Duodenal mucosa (tissue), 2 donors: Measurements from ENCODE around the gene ATP8A2.
"Not testable (repeated sequence)": the region's sequence is repeated elsewhere in the genome, so short reads cannot be mapped to it uniquely, and the experiment has no call there.

Experiments used
- H3K27ac ChIP-seq: one replicate; pipeline ENCODE4 v1.7.0; 2013; ENCODE audit warnings: low read depth, low read length
- H3K27me3 ChIP-seq, 2 donors: one replicate each; pipeline ENCODE4 v1.7.0; 2013; ENCODE audit warnings: low read length in 2 of 2, control low read depth in 1 of 2; ENCODE audit not compliant: insufficient read depth in 2 of 2, control insufficient read depth in 1 of 2
- H3K36me3 ChIP-seq, 2 donors: one replicate each; pipeline ENCODE4 v1.7.0; 2013; ENCODE audit warnings: low read length in 2 of 2, control low read depth in 1 of 2; ENCODE audit not compliant: insufficient read depth in 2 of 2, control insufficient read depth in 1 of 2
- H3K4me1 ChIP-seq, 2 donors: one replicate each; pipeline ENCODE4 v1.7.0; 2013; ENCODE audit warnings: low read length in 2 of 2, control low read depth in 1 of 2; ENCODE audit not compliant: insufficient read depth in 2 of 2, control insufficient read depth in 1 of 2
- H3K4me3 ChIP-seq, 2 donors: one replicate each; pipeline ENCODE4 v1.7.0; 2013; ENCODE audit warnings: low read length in 2 of 2, low read depth in 1 of 2
- H3K9ac ChIP-seq, 2 donors: one replicate each; pipeline ENCODE4 v1.7.0; 2013; ENCODE audit warnings: low read length in 2 of 2, low read depth in 1 of 2
- H3K9me3 ChIP-seq, 2 donors: one replicate each; pipeline ENCODE4 v1.7.0; 2013; ENCODE audit warnings: low read length in 2 of 2, control low read depth in 1 of 2; ENCODE audit not compliant: control insufficient read depth in 1 of 2

ATP8A2 gene

GRCh38 chr13:25943658-25944057, 571.9 kb downstream of the ATP8A2 start:
- H3K36me3 ChIP-seq = no peaks in the 10 kb centered on the region
- no peak overlapping the region for H3K4me3 ChIP-seq
- no peak overlapping the region for H3K9ac ChIP-seq
- no peaks in the 10 kb centered on the region for H3K9me3 ChIP-seq
- no peaks in the 10 kb centered on the region for H3K4me1 ChIP-seq
- H3K27ac ChIP-seq = no peak overlapping the region
- H3K27me3 ChIP-seq = peaks cover 0 to 2% of the 10 kb centered on the region in 2 donors

GRCh38 chr13:25945596-25945995, 573.8 kb downstream of the ATP8A2 start:
- no peaks in the 10 kb centered on the region for H3K9me3 ChIP-seq
- no peak overlapping the region for H3K4me3 ChIP-seq
- no peak overlapping the region for H3K27ac ChIP-seq
- peaks cover 0 to 2% of the 10 kb centered on the region in 2 donors for H3K27me3 ChIP-seq
- H3K36me3 ChIP-seq = no peaks in the 10 kb centered on the region
- no peak overlapping the region for H3K9ac ChIP-seq
- no peaks in the 10 kb centered on the region for H3K4me1 ChIP-seq

DNA sequence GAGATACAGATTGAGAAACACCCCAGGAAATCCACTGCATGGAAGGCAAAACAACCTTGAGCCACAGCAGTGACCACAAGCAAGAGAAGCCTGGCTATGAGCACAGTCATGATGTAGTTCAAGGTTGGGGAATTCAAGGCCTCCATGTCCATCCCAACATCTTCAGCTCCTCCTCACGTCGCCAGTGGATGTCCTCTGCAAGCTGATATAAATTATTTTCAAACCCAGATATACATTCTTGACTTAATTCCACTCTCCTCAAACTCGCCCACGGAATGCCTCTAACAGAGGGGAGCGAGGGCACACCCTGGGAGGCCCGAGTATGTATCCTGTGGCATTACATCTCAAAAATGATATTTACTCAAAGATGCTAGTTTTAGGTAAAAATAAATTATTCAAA, 574.5 kb downstream of the ATP8A2 start:
- H3K9ac ChIP-seq = no peak overlapping the region
- no peaks in the 10 kb centered on the region for H3K36me3 ChIP-seq
- H3K4me1 ChIP-seq = no peaks in the 10 kb centered on the region
- no peaks in the 10 kb centered on the region for H3K9me3 ChIP-seq
- H3K27me3 ChIP-seq = peaks cover 0 to 2% of the 10 kb centered on the region in 2 donors
- no peak overlapping the region for H3K4me3 ChIP-seq
- no peak overlapping the region for H3K27ac ChIP-seq

DNA sequence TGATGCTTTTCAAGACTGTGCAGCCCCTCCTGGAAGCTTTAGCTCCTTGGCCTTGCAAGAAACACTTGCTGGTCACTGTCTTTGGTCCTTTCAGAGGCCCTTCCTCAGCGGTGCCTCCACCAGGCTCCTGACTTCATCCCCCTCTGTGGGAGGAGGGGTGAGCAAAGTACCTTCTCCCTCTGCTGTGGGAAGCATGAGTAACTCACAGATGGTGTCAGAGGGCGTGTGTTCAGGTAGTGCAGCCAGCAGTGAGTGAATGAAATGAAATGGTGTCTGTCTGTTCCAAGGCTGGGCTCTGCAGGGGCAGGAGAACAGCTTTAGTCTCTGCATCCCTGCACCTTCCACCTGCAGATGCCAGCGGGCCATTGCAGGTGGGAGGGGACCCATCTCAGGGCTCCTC, 577.1 kb downstream of the ATP8A2 start:
- Histone ChIP-seq H3K36me3 (no peaks in the 10 kb centered on the region), H3K27ac (no peak overlapping the region), H3K9me3 (no peaks in the 10 kb centered on the region), H3K4me1 (no peaks in the 10 kb centered on the region), H3K27me3 (peaks cover 0 to 2% of the 10 kb centered on the region in 2 donors), H3K9ac (no peak overlapping the region), H3K4me3 (no peak overlapping the region)

GRCh38 chr13:25951831-25952230, 580.1 kb downstream of the ATP8A2 start:
- Histone ChIP-seq H3K4me3 (no peak overlapping the region), H3K36me3 (no peaks in the 10 kb centered on the region), H3K9ac (no peak overlapping the region), H3K27me3 (no peaks in the 10 kb centered on the region), H3K4me1 (no peaks in the 10 kb centered on the region), H3K27ac (no peak overlapping the region), H3K9me3 (no peaks in the 10 kb centered on the region)

GRCh38 chr13:25954080-25954479, 582.3 kb downstream of the ATP8A2 start:
- not testable (repeated sequence) for H3K27ac ChIP-seq, H3K4me3 ChIP-seq, H3K27me3 ChIP-seq, H3K9ac ChIP-seq, H3K36me3 ChIP-seq, H3K4me1 ChIP-seq, H3K9me3 ChIP-seq

DNA sequence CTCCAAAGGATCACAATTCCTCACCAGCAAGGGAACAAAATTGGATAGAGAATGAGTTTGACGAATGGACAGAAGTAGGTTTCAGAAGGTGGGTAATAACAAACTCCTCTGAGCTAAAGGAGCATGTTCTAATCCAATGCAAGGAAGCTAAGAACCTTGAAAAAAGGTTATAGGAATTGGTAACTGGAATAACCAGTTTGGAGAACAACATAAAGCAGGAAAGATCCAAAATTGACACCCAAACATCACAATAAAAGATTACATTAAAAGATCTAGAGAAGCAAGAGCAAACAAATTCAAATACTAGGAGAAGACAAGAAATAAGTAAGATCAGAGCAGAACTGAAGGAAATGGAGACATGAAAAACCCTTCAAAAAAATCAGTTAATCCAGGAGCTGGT, 583.2 kb downstream of the ATP8A2 start:
- H3K4me1 ChIP-seq, H3K9me3 ChIP-seq, H3K27me3 ChIP-seq, H3K4me3 ChIP-seq, H3K36me3 ChIP-seq, H3K9ac ChIP-seq, H3K27ac ChIP-seq: not testable (repeated sequence)

GRCh38 chr13:25958986-25959385, 587.2 kb downstream of the ATP8A2 start:
- no peaks in the 10 kb centered on the region for H3K4me1 ChIP-seq
- H3K9ac ChIP-seq = no peak overlapping the region
- H3K4me3 ChIP-seq = no peak overlapping the region
- no peak overlapping the region for H3K27ac ChIP-seq
- H3K9me3 ChIP-seq = no peaks in the 10 kb centered on the region
- no peaks in the 10 kb centered on the region for H3K27me3 ChIP-seq
- H3K36me3 ChIP-seq = no peaks in the 10 kb centered on the region

- no peaks in the 10 kb centered on the region for H3K9me3 ChIP-seq
- H3K9ac ChIP-seq = no peak overlapping the region
- H3K27me3 ChIP-seq = no peaks in the 10 kb centered on the region
- no peaks in the 10 kb centered on the region for H3K36me3 ChIP-seq
- no peaks in the 10 kb centered on the region for H3K4me1 ChIP-seq
- H3K4me3 ChIP-seq = no peak overlapping the region
- H3K27ac ChIP-seq = no peak overlapping the region
Observed at GRCh38 chr13:25961294-25961693, 589.5 kb downstream of the ATP8A2 start.

GRCh38 chr13:25963674-25964073, 591.9 kb downstream of the ATP8A2 start:
- H3K9ac ChIP-seq = no peak overlapping the region
- no peak overlapping the region for H3K27ac ChIP-seq
- no peaks in the 10 kb centered on the region for H3K9me3 ChIP-seq
- no peak overlapping the region for H3K4me3 ChIP-seq
- H3K4me1 ChIP-seq = no peaks in the 10 kb centered on the region
- H3K27me3 ChIP-seq = no peaks in the 10 kb centered on the region
- H3K36me3 ChIP-seq = no peaks in the 10 kb centered on the region

- Histone ChIP-seq H3K27ac (no peak overlapping the region), H3K9me3 (no peaks in the 10 kb centered on the region), H3K4me1 (no peaks in the 10 kb centered on the region)
Observed at GRCh38 chr13:25965596-25965995, 593.8 kb downstream of the ATP8A2 start.

More at GRCh38 chr13:25965596-25965995, 593.8 kb downstream of the ATP8A2 start:
- Histone ChIP-seq H3K36me3 (no peaks in the 10 kb centered on the region), H3K9ac (no peak overlapping the region), H3K4me3 (no peak overlapping the region), H3K27me3 (no peaks in the 10 kb centered on the region)
